Ishikawa (cell line): ENCODE results near the gene SEC14L2.

Source experiments
- CEBPB ChIP-seq: IDR thresholded peaks from 2 replicates; pipeline ENCODE4 v1.6.1; 2012
- EP300 ChIP-seq: IDR thresholded peaks from 2 replicates; pipeline ENCODE4 v1.6.1; 2012; ENCODE audit warnings: borderline replicate concordance
- MAX ChIP-seq: IDR thresholded peaks from 2 replicates; pipeline ENCODE4 v1.6.1; 2012
- RAD21 ChIP-seq: IDR thresholded peaks from 2 replicates; pipeline ENCODE4 v1.6.1; 2012; ENCODE audit warnings: low read depth
- TAF1 ChIP-seq: IDR thresholded peaks from 2 replicates; pipeline ENCODE4 v1.6.1; 2012; ENCODE audit warnings: low read depth, mild to moderate bottlenecking
- TF ChIP-seq, protein P1 (sequence below): IDR thresholded peaks from 2 replicates; pipeline ENCODE4 v1.6.1; 2012; ENCODE audit warnings: low read depth, mild to moderate bottlenecking

DNA sequence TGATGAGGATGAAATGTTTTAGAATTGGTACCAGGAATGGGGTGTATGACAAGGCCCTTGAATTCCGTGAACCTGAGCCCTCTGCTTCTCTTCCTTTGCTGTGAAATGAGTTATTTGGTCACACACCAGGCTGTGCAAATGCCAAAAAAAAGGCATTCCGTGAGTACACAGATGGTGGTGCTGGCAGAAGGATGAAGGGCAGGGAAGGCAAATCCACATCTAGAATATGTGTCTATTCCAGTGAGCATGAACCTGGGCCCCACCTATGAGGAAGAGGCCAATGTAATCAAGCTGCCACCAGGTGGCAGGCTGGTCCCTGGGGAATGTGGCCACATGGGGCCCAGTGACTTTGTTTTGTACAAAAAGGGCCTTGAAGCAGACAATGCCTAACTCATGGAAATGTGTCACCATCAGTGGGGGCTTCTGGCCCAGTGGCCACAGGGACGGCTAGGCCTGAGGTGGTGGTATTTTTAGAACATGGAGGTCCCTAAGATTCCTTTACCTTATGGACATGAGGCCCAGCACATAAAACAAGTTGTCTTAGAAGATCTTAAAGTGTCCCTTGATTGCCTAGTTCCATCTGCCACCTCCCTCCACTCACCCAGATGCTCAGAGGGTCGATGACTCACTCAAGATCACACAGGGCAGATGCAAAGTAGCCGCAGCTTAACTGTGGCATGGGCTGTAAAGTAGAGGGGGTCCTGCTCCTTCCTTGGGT is 5.7 kb upstream of the SEC14L2 start:
- TF ChIP-seq TAF1 (no peak), MAX (peak; percentile 51; the same call in 1 of the 2 replicates), EP300 (no peak), CEBPB (no peak), RAD21 (peak; percentile 92)
- TF ChIP-seq, protein P1, sequence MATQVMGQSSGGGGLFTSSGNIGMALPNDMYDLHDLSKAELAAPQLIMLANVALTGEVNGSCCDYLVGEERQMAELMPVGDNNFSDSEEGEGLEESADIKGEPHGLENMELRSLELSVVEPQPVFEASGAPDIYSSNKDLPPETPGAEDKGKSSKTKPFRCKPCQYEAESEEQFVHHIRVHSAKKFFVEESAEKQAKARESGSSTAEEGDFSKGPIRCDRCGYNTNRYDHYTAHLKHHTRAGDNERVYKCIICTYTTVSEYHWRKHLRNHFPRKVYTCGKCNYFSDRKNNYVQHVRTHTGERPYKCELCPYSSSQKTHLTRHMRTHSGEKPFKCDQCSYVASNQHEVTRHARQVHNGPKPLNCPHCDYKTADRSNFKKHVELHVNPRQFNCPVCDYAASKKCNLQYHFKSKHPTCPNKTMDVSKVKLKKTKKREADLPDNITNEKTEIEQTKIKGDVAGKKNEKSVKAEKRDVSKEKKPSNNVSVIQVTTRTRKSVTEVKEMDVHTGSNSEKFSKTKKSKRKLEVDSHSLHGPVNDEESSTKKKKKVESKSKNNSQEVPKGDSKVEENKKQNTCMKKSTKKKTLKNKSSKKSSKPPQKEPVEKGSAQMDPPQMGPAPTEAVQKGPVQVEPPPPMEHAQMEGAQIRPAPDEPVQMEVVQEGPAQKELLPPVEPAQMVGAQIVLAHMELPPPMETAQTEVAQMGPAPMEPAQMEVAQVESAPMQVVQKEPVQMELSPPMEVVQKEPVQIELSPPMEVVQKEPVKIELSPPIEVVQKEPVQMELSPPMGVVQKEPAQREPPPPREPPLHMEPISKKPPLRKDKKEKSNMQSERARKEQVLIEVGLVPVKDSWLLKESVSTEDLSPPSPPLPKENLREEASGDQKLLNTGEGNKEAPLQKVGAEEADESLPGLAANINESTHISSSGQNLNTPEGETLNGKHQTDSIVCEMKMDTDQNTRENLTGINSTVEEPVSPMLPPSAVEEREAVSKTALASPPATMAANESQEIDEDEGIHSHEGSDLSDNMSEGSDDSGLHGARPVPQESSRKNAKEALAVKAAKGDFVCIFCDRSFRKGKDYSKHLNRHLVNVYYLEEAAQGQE = no peak
